HUES64 (cell line): ENCODE data around the gene SMARCD3.

Experiments used
- H3K27ac ChIP-seq: 2 replicates; pipeline ENCODE4 v1.7.0; 2013; ENCODE audit warnings: low read depth, low read length, inconsistent platforms
- H3K27me3 ChIP-seq: 2 replicates; pipeline ENCODE4 v1.6.1; 2013; ENCODE audit warnings: mild to moderate bottlenecking, low read length; ENCODE audit not compliant: insufficient read depth
- H3K36me3 ChIP-seq: 2 replicates; pipeline ENCODE4 v1.6.1; 2013; ENCODE audit warnings: mild to moderate bottlenecking, low read length; ENCODE audit not compliant: insufficient read depth
- H3K4me1 ChIP-seq: 2 replicates; pipeline ENCODE4 v1.6.1; 2013; ENCODE audit warnings: mild to moderate bottlenecking, low read length, moderate library complexity; ENCODE audit not compliant: insufficient read depth
- H3K4me3 ChIP-seq: 2 replicates; pipeline ENCODE4 v1.5.1; 2013; ENCODE audit warnings: mild to moderate bottlenecking, low read length, moderate library complexity
- H3K9ac ChIP-seq: 2 replicates; pipeline ENCODE4 v1.6.1; 2013; ENCODE audit warnings: mild to moderate bottlenecking, low read depth, low read length
- H3K9me3 ChIP-seq: 2 replicates; pipeline ENCODE4 v1.6.1; 2013; ENCODE audit warnings: low read depth, low read length; ENCODE audit not compliant: insufficient read depth
- WGBS: fragments of 150-250, 120-280 bp; methylation state at CpG from one replicate; pipeline ENCODE4 v1.1.7; 2013; ENCODE audit warnings: missing lambda C conversion rate; 5-methylcytosine and 5-hydroxymethylcytosine counted together

The SMARCD3 gene

DNA sequence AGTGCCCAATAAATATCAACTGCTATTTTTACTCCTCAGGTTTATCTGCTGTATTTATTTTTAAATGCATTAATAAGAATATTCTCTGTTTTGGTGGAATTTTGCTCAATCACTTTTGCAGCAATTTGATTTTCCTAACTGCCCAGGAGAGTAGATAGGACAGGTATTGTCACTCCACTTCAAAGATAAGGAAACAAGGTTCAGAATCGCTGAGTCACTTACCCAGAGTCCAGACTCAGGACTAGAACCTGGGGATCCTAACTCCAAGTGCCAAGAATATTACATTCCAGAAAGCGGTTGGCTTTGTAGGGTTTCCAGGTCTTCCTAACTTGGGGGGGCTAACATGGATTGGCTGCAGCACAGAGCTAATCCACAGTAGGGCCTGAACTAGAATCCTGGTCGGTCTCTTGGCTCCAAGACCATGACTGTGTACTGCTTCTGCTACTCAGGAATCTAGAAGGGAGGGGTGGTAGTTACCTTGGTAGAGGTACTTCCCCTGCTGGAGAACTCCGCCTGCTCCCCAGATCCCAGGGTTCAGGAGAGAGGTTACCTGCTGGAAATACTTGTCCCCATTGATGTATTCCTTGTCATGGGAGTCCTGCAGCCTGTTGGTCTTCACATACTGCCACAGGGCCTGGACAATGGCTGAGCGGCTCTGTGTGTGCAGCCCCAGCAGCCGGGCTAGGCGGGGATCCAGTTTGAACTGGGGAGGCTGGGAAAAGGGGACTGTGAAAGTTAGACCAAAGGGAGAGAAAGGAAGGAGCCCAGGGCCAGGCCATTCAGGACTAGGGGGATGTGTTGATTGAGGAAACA lies 7.3 kb downstream of the SMARCD3 start:
- H3K4me1 ChIP-seq, result peaks cover 14% of the 10 kb centered on the region
- H3K9ac ChIP-seq, result 0 out of 2 replicates have a peak overlapping the region, but pooled peaks have one; percentile 18
- 93% methylated on average over 7 of the region's 7 CpGs for WGBS
- peaks cover 24% of the 10 kb centered on the region for H3K27me3 ChIP-seq
- no peaks in the 10 kb centered on the region for H3K9me3 ChIP-seq
- H3K36me3 ChIP-seq, result peaks cover 35% of the 10 kb centered on the region
- H3K27ac ChIP-seq, result no peak overlapping the region
- H3K4me3 ChIP-seq, result no peak overlapping the region

- Histone ChIP-seq H3K9me3 (no peaks in the 10 kb centered on the region), H3K27me3 (peaks cover 18% of the 10 kb centered on the region), H3K27ac (no peak overlapping the region), H3K9ac (no peak overlapping the region), H3K4me1 (peaks cover 10% of the 10 kb centered on the region), H3K36me3 (peaks cover 40% of the 10 kb centered on the region), H3K4me3 (no peak overlapping the region)
- 89% methylated on average over 3 of the region's 4 CpGs for whole genome bisulfite sequencing
These were observed 8.0 kb downstream of the SMARCD3 start for GRCh38 chr7:151240536-151240935.

- Histone ChIP-seq H3K4me3 (no peak overlapping the region), H3K9me3 (no peaks in the 10 kb centered on the region), H3K27me3 (peaks cover 12% of the 10 kb centered on the region), H3K27ac (no peak overlapping the region), H3K9ac (no peak overlapping the region), H3K4me1 (peaks cover 10% of the 10 kb centered on the region), H3K36me3 (peaks cover 46% of the 10 kb centered on the region)
- WGBS, result 91% methylated on average over 11 of the region's 11 CpGs
These were observed 8.5 kb downstream of the SMARCD3 start for GRCh38 chr7:151239837-151240459.

- no peak overlapping the region for H3K9ac ChIP-seq
- H3K4me3 ChIP-seq, result no peak overlapping the region
- 94% methylated on average over 25 of the region's 25 CpGs for WGBS
- peaks cover 6% of the 10 kb centered on the region for H3K27me3 ChIP-seq
- H3K27ac ChIP-seq, result no peak overlapping the region
- H3K9me3 ChIP-seq, result no peaks in the 10 kb centered on the region
- peaks cover 49% of the 10 kb centered on the region for H3K36me3 ChIP-seq
- H3K4me1 ChIP-seq, result peaks cover 4% of the 10 kb centered on the region; the same call in 1 of the 2 replicates
These were observed 9.3 kb downstream of the SMARCD3 start for GRCh38 chr7:151238924-151239836.

- peaks cover 3% of the 10 kb centered on the region; the same call in 1 of the 2 replicates for H3K4me1 ChIP-seq
- no peak overlapping the region for H3K9ac ChIP-seq
- H3K27ac ChIP-seq, result no peak overlapping the region
- H3K9me3 ChIP-seq, result no peaks in the 10 kb centered on the region
- 92% methylated on average over 17 of the region's 17 CpGs for WGBS
- H3K36me3 ChIP-seq, result peaks cover 49% of the 10 kb centered on the region
- no peak overlapping the region for H3K4me3 ChIP-seq
- no peaks in the 10 kb centered on the region for H3K27me3 ChIP-seq
These were observed 10.2 kb downstream of the SMARCD3 start for GRCh38 chr7:151238190-151238810.

DNA sequence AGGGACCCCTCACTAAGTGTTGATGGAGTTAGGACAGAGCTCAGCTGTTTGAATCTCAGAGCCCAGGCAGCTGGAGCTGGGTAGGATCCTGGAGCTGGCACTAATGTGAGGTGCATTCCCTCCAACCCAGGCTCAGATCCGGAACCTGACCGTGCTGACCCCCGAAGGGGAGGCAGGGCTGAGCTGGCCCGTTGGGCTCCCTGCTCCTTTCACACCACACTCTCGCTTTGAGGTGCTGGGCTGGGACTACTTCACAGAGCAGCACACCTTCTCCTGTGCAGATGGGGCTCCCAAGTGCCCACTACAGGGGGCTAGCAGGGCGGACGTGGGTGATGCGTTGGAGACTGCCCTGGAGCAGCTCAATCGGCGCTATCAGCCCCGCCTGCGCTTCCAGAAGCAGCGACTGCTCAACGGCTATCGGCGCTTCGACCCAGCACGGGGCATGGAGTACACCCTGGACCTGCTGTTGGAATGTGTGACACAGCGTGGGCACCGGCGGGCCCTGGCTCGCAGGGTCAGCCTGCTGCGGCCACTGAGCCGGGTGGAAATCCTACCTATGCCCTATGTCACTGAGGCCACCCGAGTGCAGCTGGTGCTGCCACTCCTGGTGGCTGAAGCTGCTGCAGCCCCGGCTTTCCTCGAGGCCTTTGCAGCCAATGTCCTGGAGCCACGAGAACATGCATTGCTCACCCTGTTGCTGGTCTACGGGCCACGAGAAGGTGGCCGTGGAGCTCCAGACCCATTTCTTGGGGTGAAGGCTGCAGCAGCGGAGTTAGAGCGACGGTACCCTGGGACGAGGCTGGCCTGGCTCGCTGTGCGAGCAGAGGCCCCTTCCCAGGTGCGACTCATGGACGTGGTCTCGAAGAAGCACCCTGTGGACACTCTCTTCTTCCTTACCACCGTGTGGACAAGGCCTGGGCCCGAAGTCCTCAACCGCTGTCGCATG lies 11.0 kb downstream of the SMARCD3 start:
- peaks cover 5% of the 10 kb centered on the region; the same call in 1 of the 2 replicates for H3K4me1 ChIP-seq
- H3K4me3 ChIP-seq, result no peak overlapping the region
- H3K27ac ChIP-seq, result no peak overlapping the region
- H3K27me3 ChIP-seq, result no peaks in the 10 kb centered on the region
- H3K36me3 ChIP-seq, result peaks cover 49% of the 10 kb centered on the region
- WGBS, result 95% methylated on average over 44 of the region's 44 CpGs
- H3K9ac ChIP-seq, result no peak overlapping the region
- H3K9me3 ChIP-seq, result no peaks in the 10 kb centered on the region

- H3K36me3 ChIP-seq, result peaks cover 49% of the 10 kb centered on the region
- WGBS, result 95% methylated on average over 13 of the region's 13 CpGs
- no peaks in the 10 kb centered on the region for H3K27me3 ChIP-seq
- no peak overlapping the region for H3K27ac ChIP-seq
- peaks cover 9% of the 10 kb centered on the region; the same call in 1 of the 2 replicates for H3K4me1 ChIP-seq
- no peak overlapping the region for H3K4me3 ChIP-seq
- no peaks in the 10 kb centered on the region for H3K9me3 ChIP-seq
- H3K9ac ChIP-seq, result no peak overlapping the region
These were observed 12.1 kb downstream of the SMARCD3 start for GRCh38 chr7:151236406-151236805.

GRCh38 chr7:151235091-151235787 lies 13.3 kb downstream of the SMARCD3 start:
- H3K36me3 ChIP-seq, result peaks cover 46% of the 10 kb centered on the region
- no peaks in the 10 kb centered on the region for H3K9me3 ChIP-seq
- H3K4me3 ChIP-seq, result no peak overlapping the region
- H3K4me1 ChIP-seq, result peaks cover 9% of the 10 kb centered on the region; the same call in 1 of the 2 replicates
- no peak overlapping the region for H3K9ac ChIP-seq
- H3K27me3 ChIP-seq, result no peaks in the 10 kb centered on the region
- WGBS, result 95% methylated on average over 28 of the region's 28 CpGs
- H3K27ac ChIP-seq, result no peak overlapping the region

DNA sequence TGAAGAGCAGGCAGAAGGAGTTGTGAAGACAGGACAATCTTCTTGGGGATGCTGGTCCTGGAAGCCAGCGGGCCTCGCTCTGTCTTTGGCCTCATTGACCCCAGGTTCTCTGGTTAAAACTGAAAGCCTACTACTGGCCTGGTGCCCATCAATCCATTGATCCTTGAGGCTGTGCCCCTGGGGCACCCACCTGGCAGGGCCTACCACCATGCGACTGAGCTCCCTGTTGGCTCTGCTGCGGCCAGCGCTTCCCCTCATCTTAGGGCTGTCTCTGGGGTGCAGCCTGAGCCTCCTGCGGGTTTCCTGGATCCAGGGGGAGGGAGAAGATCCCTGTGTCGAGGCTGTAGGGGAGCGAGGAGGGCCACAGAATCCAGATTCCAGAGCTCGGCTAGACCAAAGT lies 14.7 kb downstream of the SMARCD3 start:
- H3K9ac ChIP-seq, result 0 out of 2 replicates have a peak overlapping the region, but pooled peaks have one; percentile 77
- H3K36me3 ChIP-seq, result peaks cover 40% of the 10 kb centered on the region
- WGBS, result 84% methylated on average over 9 of the region's 9 CpGs
- H3K27me3 ChIP-seq, result no peaks in the 10 kb centered on the region
- no peaks in the 10 kb centered on the region for H3K9me3 ChIP-seq
- H3K4me3 ChIP-seq, result peak overlapping the region; percentile 84
- peaks cover 9% of the 10 kb centered on the region; the same call in 1 of the 2 replicates for H3K4me1 ChIP-seq
- H3K27ac ChIP-seq, result no peak overlapping the region
